GM18526 (cell line): Measurements from ENCODE around the gene LENEP.
A peak's percentile ranks its signal among the peaks of the same experiment; 100 is the strongest.

Experiments
- POLR2A ChIP-seq: IDR thresholded peaks from 3 replicates; pipeline ENCODE4 v1.6.1; 2011; ENCODE audit not compliant: insufficient read length; ENCODE audit errors: extremely low read depth

Gene LENEP

GRCh38 chr1:154956544-154956941, 36.8 kb upstream of the LENEP start:
- TF ChIP-seq POLR2A, result no peak

- TF ChIP-seq POLR2A, result no peak
Measured at GRCh38 chr1:154957091-154957657, 36.2 kb upstream of the LENEP start.

- no peak for TF ChIP-seq POLR2A
Measured at GRCh38 chr1:154958036-154958435, 35.4 kb upstream of the LENEP start.

GRCh38 chr1:154958681-154959425, 34.5 kb upstream of the LENEP start:
- no peak for TF ChIP-seq POLR2A

GRCh38 chr1:154959426-154959780, 34.0 kb upstream of the LENEP start:
- no peak for TF ChIP-seq POLR2A

GRCh38 chr1:154960446-154961136, 32.8 kb upstream of the LENEP start:
- no peak for TF ChIP-seq POLR2A

- TF ChIP-seq POLR2A, result peak; percentile 88
Measured at GRCh38 chr1:154961207-154962155, 31.9 kb upstream of the LENEP start, which contains the start of gene PYGO2. Gene PYGO2 (minus strand): TSS chr1:154961782. CDS start chr1:154961576, 206 bp downstream.

- no peak for TF ChIP-seq POLR2A
Measured at GRCh38 chr1:154962156-154962749, 31.1 kb upstream of the LENEP start.

- TF ChIP-seq POLR2A, result peak; percentile 13
Measured at GRCh38 chr1:154962795-154963330, 30.5 kb upstream of the LENEP start.

GRCh38 chr1:154963643-154964042, 29.7 kb upstream of the LENEP start:
- no peak for TF ChIP-seq POLR2A

GRCh38 chr1:154964359-154964758, 29.0 kb upstream of the LENEP start:
- TF ChIP-seq POLR2A, result no peak

- no peak for TF ChIP-seq POLR2A
Measured at GRCh38 chr1:154966111-154966510, 27.3 kb upstream of the LENEP start.

- no peak for TF ChIP-seq POLR2A
Measured at GRCh38 chr1:154967331-154967950, 25.9 kb upstream of the LENEP start.

GRCh38 chr1:154968731-154969130, 24.7 kb upstream of the LENEP start:
- no peak for TF ChIP-seq POLR2A

- no peak for TF ChIP-seq POLR2A
Measured at GRCh38 chr1:154969246-154969645, 24.1 kb upstream of the LENEP start.
